K562 (cell line): ENCODE data around the gene S100A7A. TPM values are rescaled to one million over a fixed set of nuclear protein-coding genes. Genes with fewer than 3 reads are reported as not detected.

Source experiments
- ATAC-seq: fragments of 200-7000 bp; cut with Tn5 transposase; 3 replicates; pipeline ENCODE4 v1.9.1; 2020; ENCODE audit warnings: moderate library complexity
- BruUV-seq: library from RNA; stranded (reverse); fragments of 400-500 nt; replicated peaks from 2 replicates; lab custom pipeline; 2021; lab: Mats Ljungman, UMichigan
- CTCF ChIA-PET: fragments of 300-600 bp; formaldehyde crosslinking; extraction: SDS; loops from one replicate; lab custom pipeline; 2021; ENCODE audit warnings: low intra/inter-chr PET ratio; lab: Yijun Ruan, JAX
- POLR2A ChIA-PET: fragments of 300-600, 350-650 bp; sonication (Branson Sonifier 250); formaldehyde crosslinking; extraction: SDS; loops from one replicate; lab custom pipeline; 2021; ENCODE audit warnings: antibody characterized with exemption, inconsistent platforms; lab: Yijun Ruan, JAX
- DNase-seq, 4 experiments: peaks; one replicate each; pipeline versions ENCODE4 v3.0.0 to v3.0.0-alpha.2; 2011 to 2018; ENCODE audit warnings: low spot score in 3 of 4, mixed read lengths in 3 of 4; ENCODE audit errors: extremely low read depth in 1 of 4
- FAIRE-seq: peaks from 2 replicates; lab custom pipeline; 2011; peaks lifted over from hg19 to GRCh38; lab: Jason Lieb, UNC
- H2AFZ ChIP-seq: 2 replicates; pipeline ENCODE4 v1.6.0; 2011; ENCODE audit warnings: low read depth, low read length, control low read depth, inconsistent platforms
- H3K27ac ChIP-seq: fragments of 200-600 bp; 3 replicates; pipeline ENCODE4 v1.8.0; 2011; ENCODE audit warnings: low read depth, mild to moderate bottlenecking, control low read depth, inconsistent platforms, low read length, moderate library complexity, mixed read lengths; ENCODE audit errors: extremely low read depth
- H3K27me3 ChIP-seq, 2 experiments: fragments of 300-600 bp in 1 of 2; 2 replicates in 1 of 2; 3 replicates in 1 of 2; pipeline versions ENCODE4 v1.6.0 to v1.8.0; 2011; ENCODE audit warnings: inconsistent platforms in 2 of 2, low read length in 2 of 2, mild to moderate bottlenecking in 1 of 2, mixed read lengths in 1 of 2, moderate library complexity in 1 of 2; ENCODE audit not compliant: control insufficient read depth in 2 of 2, insufficient read depth in 2 of 2
- H3K36me3 ChIP-seq: fragments of 300-600 bp; 3 replicates; pipeline ENCODE4 v1.8.0; 2011; ENCODE audit warnings: mild to moderate bottlenecking, low read length, inconsistent platforms; ENCODE audit not compliant: control insufficient read depth, insufficient read depth
- H3K4me1 ChIP-seq, 2 experiments: fragments of 200-600 bp in 1 of 2; replicated peaks in 1 of 2; 2 replicates in 1 of 2; 3 replicates in 1 of 2; pipeline versions ENCODE4 v1.5.1 to v1.8.0; 2011; ENCODE audit warnings: inconsistent platforms in 2 of 2, low read length in 2 of 2, mild to moderate bottlenecking in 1 of 2, mixed read lengths in 1 of 2, moderate library complexity in 1 of 2; ENCODE audit not compliant: control insufficient read depth in 2 of 2, insufficient read depth in 2 of 2
- H3K4me2 ChIP-seq: 2 replicates; pipeline ENCODE4 v1.6.1; 2011; ENCODE audit warnings: low read length, control low read depth, inconsistent platforms, mixed read lengths; ENCODE audit not compliant: insufficient read depth
- H3K4me3 ChIP-seq: fragments of 200-600 bp; sonication (generic), shearing (Covaris generic); 2 replicates; pipeline ENCODE4 v1.5.1; 2016; ENCODE audit warnings: control low read depth, inconsistent platforms
- H3K79me2 ChIP-seq: fragments of 200-600 bp; 3 replicates; pipeline ENCODE4 v1.8.0; 2011; ENCODE audit warnings: low read length, inconsistent platforms; ENCODE audit not compliant: control insufficient read depth, insufficient read depth
- H3K9ac ChIP-seq, 2 experiments: 2 replicates each; pipeline versions ENCODE4 v1.6.0 to v1.6.1; 2011; ENCODE audit warnings: low read depth in 2 of 2, low read length in 2 of 2, control low read depth in 1 of 2, inconsistent platforms in 1 of 2, mild to moderate bottlenecking in 1 of 2, mixed read lengths in 1 of 2; ENCODE audit not compliant: insufficient read depth in 1 of 2
- H3K9me1 ChIP-seq: one replicate; pipeline ENCODE4 v1.6.0; 2011; ENCODE audit warnings: inconsistent platforms, mild to moderate bottlenecking, low read length, moderate library complexity; ENCODE audit not compliant: control insufficient read depth, insufficient read depth
- H3K9me3 ChIP-seq: replicated peaks from 2 replicates; pipeline ENCODE4 v1.5.1; 2011; ENCODE audit warnings: low read depth, low read length, inconsistent platforms; ENCODE audit not compliant: control insufficient read depth, insufficient read depth
- H4K20me1 ChIP-seq: replicated peaks from 2 replicates; pipeline ENCODE4 v1.6.1; 2011; ENCODE audit warnings: low read length, inconsistent platforms, mixed read lengths; ENCODE audit not compliant: control insufficient read depth, insufficient read depth
- FOSL1 ChIP-seq: fragments of 200-800 bp; sonication (Bioruptor generic); conservative IDR thresholded peaks from 2 replicates; pipeline ENCODE4 v1.6.1; 2016; ENCODE audit warnings: missing genetic modification characterization, missing compliant biosample characterization
- JUN ChIP-seq, 2 experiments: sonication (generic) in 1 of 2; formaldehyde crosslinking in 1 of 2; IDR thresholded peaks; 2 replicates each; pipeline versions ENCODE4 v1.6.1 to v1.8.0; 2012 to 2022; ENCODE audit warnings: borderline replicate concordance in 2 of 2, mild to moderate bottlenecking in 2 of 2, improper control_type of control experiment in 1 of 2, low read depth in 1 of 2, low read length in 1 of 2, missing genetic modification reagents in 1 of 2
- MCM3 ChIP-seq: fragments of 450-650 bp; IDR thresholded peaks from 2 replicates; pipeline ENCODE4 v1.6.1; 2016
- MTA3 ChIP-seq: fragments of 450-650 bp; formaldehyde crosslinking; IDR thresholded peaks from 2 replicates; pipeline ENCODE4 v1.6.1; 2017; ENCODE audit warnings: mild to moderate bottlenecking, borderline replicate concordance
- MTF1 ChIP-seq: fragments of 250-450 bp; sonication (Bioruptor Pico); IDR thresholded peaks from 2 replicates; pipeline ENCODE4 v1.9.0; 2021; ENCODE audit warnings: moderate library complexity, mild to moderate bottlenecking, inconsistent platforms, borderline replicate concordance
- NEUROD1 ChIP-seq: fragments of 150-350 bp; IDR thresholded peaks from 2 replicates; pipeline ENCODE4 v1.6.1; 2014; ENCODE audit warnings: borderline replicate concordance, low read length, low read depth; ENCODE audit not compliant: partially characterized antibody
- SIX5 ChIP-seq, 2 experiments: IDR thresholded peaks; 2 replicates each; pipeline ENCODE4 v1.6.1; 2011; ENCODE audit warnings: low read length in 2 of 2, borderline replicate concordance in 1 of 2, low read depth in 1 of 2, mild to moderate bottlenecking in 1 of 2, moderate library complexity in 1 of 2; ENCODE audit not compliant: insufficient read depth in 1 of 2
- SMARCC2 ChIP-seq: fragments of 450-650 bp; IDR thresholded peaks from 2 replicates; pipeline ENCODE4 v1.6.1; 2017; ENCODE audit warnings: antibody characterized with exemption, moderate library complexity, mild to moderate bottlenecking, low read depth
- SRSF1 ChIP-seq: fragments of 200-400 bp; formaldehyde crosslinking; IDR thresholded peaks from 2 replicates; pipeline ENCODE4 v1.6.1; 2017; ENCODE audit warnings: mild to moderate bottlenecking, low read depth, low read length, moderate library complexity
- TAL1 ChIP-seq: fragments of 450-650 bp; IDR thresholded peaks from 2 replicates; pipeline ENCODE4 v1.6.1; 2016; ENCODE audit warnings: mild to moderate bottlenecking
- ZBED1 ChIP-seq: IDR thresholded peaks from 2 replicates; pipeline ENCODE4 v1.6.1; 2014
- ZBTB1 ChIP-seq: sonication (generic); formaldehyde crosslinking; IDR thresholded peaks from 2 replicates; pipeline ENCODE4 v1.8.1; 2023; ENCODE audit warnings: missing genetic modification reagents, low read depth, mild to moderate bottlenecking, borderline replicate concordance
- ZNF165 ChIP-seq: fragments of 250-450 bp; sonication (Bioruptor Pico); IDR thresholded peaks from 2 replicates; pipeline ENCODE4 v1.4.0; 2020; ENCODE audit warnings: borderline replicate concordance
- ZNF217 ChIP-seq: sonication (generic); formaldehyde crosslinking; IDR thresholded peaks from 2 replicates; pipeline ENCODE4 v1.8.0; 2022; ENCODE audit warnings: mild to moderate bottlenecking, missing genetic modification reagents
- ZNF444 ChIP-seq: fragments of 250-450 bp; sonication (Bioruptor Pico); IDR thresholded peaks from 2 replicates; pipeline ENCODE4 v1.4.0; 2020; ENCODE audit warnings: mild to moderate bottlenecking, moderate library complexity
- ZNF445 ChIP-seq: fragments of 250-450 bp; sonication (Bioruptor Pico); IDR thresholded peaks from 2 replicates; pipeline ENCODE4 v1.4.0; 2020; ENCODE audit warnings: low read depth, mild to moderate bottlenecking, moderate library complexity
- WGBS: fragments of 100-300 bp; shearing (Covaris generic); methylation state at CpG from one replicate; pipeline ENCODE4 v1.1.6; 2016; ENCODE audit warnings: low coverage, mixed read lengths; ENCODE audit not compliant: insufficient coverage; ENCODE audit errors: missing lambda C conversion rate; 5-methylcytosine and 5-hydroxymethylcytosine counted together
- in situ Hi-C: fragments of 300-500 bp; cut with MboI; formaldehyde crosslinking; loops from 4 replicates; pipeline ENCODE4 v1.15.0; 2018; ENCODE audit warnings: inconsistent platforms, mixed read lengths
- intact Hi-C: fragments of 100-400 bp; cut with micrococcal nuclease; formaldehyde crosslinking; loops from 2 replicates; pipeline ENCODE4 v1.14.2; 2022
- polyA plus RNA-seq, 8 experiments: library from polyadenylated mRNA; depleted of rRNA in 4 of 8; stranded (reverse) in 5 of 8; unstranded in 3 of 8; fragments of >200 nt; fragmentation: Nextera tagmentation in 2 of 8; fragmentation: Illumina TruSeq in 1 of 8; extraction: Ambion mirVana in 2 of 8; extraction: Trizol in 1 of 8; gene quantifications; 2 replicates each; pipeline versions ENCODE4 v1.2.1 to v1.2.3, GENCODE V29; 2011 to 2014; ENCODE audit warnings: inconsistent platforms in 1 of 8, missing spikeins in 1 of 8
- total RNA-seq, 7 experiments: library from RNA; depleted of rRNA in 6 of 7; stranded (reverse); fragments of >200 nt in 6 of 7; fragmentation: Illumina TruSeq in 2 of 7; extraction: Trizol in 2 of 7; gene quantifications; 2 replicates each; pipeline versions ENCODE4 v1.2.1 to v1.2.3, GENCODE V29; 2011 to 2021; ENCODE audit warnings: low replicate concordance in 1 of 7
- TF ChIP-seq, protein P1 (sequence below): sonication (generic); formaldehyde crosslinking; IDR thresholded peaks from 2 replicates; pipeline ENCODE4 v1.8.1; 2023; ENCODE audit warnings: mild to moderate bottlenecking, missing genetic modification reagents
- TF ChIP-seq, protein P2 (sequence below): sonication (generic); formaldehyde crosslinking; IDR thresholded peaks from 2 replicates; pipeline ENCODE4 v1.8.0; 2022; ENCODE audit warnings: missing genetic modification reagents, mild to moderate bottlenecking, moderate library complexity, borderline replicate concordance

Gene S100A7A
- total and polyA plus RNA-seq, 9 of the 15 experiments (the other 6 are each of a cell fraction or from before 2014, with no cell fraction given), result not detected

DNA sequence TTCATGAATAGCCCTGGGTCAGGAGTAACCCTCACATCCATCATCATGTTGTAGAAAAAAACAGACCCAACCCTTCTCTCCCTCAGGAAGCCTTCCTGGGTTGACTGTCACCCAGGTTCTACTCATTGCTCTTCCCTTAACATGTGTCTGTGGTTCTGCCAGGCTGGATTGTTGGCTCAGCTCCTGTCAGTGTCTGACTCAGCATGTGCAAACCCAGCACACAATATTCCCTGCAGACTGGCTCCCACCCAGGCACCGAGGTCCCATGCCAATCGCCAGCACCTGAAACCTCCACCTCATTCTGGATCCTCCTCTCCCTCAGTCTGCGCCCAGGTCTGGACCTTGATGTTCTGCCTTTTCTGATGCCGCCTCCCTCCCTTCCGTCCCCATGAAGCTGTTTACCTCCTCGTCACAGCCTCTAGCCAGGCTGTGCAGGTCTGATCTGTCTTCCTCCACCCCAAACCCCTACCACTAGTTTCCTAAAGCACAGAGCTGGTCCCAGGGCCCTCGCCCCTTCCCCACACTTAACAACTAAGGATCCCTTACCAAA lies 21.1 kb upstream of the S100A7A start (continued):
- TF ChIP-seq JUN (IDR thresholded peaks at IDR 0.05; ENCODE audit: borderline replicate concordance, low read depth, low read length), result no peak
- TF ChIP-seq JUN (CRISPR knock-in tag; IDR thresholded peaks at IDR 0.05; ENCODE audit: borderline replicate concordance), result no peak
- TF ChIP-seq ZBTB1 (CRISPR knock-in tag), result no peak
- no peak for TF ChIP-seq ZNF445
- no peak for TF ChIP-seq TAL1
- TF ChIP-seq, protein P1, sequence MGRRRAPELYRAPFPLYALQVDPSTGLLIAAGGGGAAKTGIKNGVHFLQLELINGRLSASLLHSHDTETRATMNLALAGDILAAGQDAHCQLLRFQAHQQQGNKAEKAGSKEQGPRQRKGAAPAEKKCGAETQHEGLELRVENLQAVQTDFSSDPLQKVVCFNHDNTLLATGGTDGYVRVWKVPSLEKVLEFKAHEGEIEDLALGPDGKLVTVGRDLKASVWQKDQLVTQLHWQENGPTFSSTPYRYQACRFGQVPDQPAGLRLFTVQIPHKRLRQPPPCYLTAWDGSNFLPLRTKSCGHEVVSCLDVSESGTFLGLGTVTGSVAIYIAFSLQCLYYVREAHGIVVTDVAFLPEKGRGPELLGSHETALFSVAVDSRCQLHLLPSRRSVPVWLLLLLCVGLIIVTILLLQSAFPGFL (CRISPR knock-in tag), result no peak

DNA sequence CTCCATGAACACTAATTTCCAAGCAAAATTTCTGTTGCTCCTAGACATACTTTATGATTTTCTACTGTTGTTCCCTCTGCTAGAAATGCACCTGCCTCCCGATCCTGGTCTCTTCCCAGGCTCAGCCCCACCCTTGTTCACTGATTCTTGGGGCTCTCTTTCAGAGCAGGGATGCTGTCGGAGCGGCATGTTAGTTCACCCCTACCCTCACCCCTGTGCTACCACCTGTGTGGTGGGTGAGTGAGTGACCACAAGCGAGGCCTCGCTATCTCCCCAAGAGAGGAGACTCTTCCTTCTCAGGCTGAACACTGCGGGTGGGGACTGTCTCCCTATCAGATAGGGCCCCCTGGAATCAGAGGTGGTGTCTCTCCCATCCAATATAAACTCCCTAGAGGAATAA lies 20.5 kb upstream of the S100A7A start:
- Histone ChIP-seq H3K79me2 (no peaks in the 10 kb centered on the region), H3K4me3 (no peak overlapping the region), H2AFZ (no peak overlapping the region), H3K9ac (no peak overlapping the region), H3K27ac (no peak overlapping the region), H4K20me1 (peaks cover 4% of the 10 kb centered on the region; the same call in 1 of the 2 replicates), H3K9me3 (no peaks in the 10 kb centered on the region), H3K9me1 (no peaks in the 10 kb centered on the region), H3K36me3 (no peaks in the 10 kb centered on the region), H3K4me2 (no peak overlapping the region), H3K4me1 (no peaks in the 10 kb centered on the region), H3K27me3 (peaks cover 25 to 69% of the 10 kb centered on the region in 2 experiments; a peak in 4 of 5 replicates)
- TF ChIP-seq SIX5 (IDR thresholded peaks at IDR 0.05; ENCODE audit: borderline replicate concordance in 1 of 2, insufficient read depth in 1 of 2, low read depth in 1 of 2, low read length in 2 of 2) (no peak), ZNF444 (CRISPR knock-in tag) (no peak), ZBED1 (no peak), MTF1 (CRISPR knock-in tag) (no peak), ZNF165 (CRISPR knock-in tag) (no peak), ZNF217 (no peak), NEUROD1 (no peak), FOSL1 (tag) (no peak), SRSF1 (no peak), MCM3 (no peak), MTA3 (no peak), SMARCC2 (no peak)
- TF ChIP-seq, protein P2, sequence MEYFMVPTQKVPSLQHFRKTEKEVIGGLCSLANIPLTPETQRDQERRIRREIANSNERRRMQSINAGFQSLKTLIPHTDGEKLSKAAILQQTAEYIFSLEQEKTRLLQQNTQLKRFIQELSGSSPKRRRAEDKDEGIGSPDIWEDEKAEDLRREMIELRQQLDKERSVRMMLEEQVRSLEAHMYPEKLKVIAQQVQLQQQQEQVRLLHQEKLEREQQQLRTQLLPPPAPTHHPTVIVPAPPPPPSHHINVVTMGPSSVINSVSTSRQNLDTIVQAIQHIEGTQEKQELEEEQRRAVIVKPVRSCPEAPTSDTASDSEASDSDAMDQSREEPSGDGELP, result no peak
- FAIRE-seq (no peak), ATAC-seq (no peak), DNase-seq (no peak)
- intact Hi-C loops (no loop called here), in situ Hi-C loops (no loop called here)
- ChIA-PET CTCF (no interaction called here), POLR2A (interaction anchor here (1.0 to 1.1 kb wide), 2 partner anchors 10 to 11 kb away, joined by 3 to 5 read pairs; no protein-coding TSS in a partner anchor)
- 0% methylated on average over 6 of the region's 6 CpGs for WGBS
- BruUV-seq, result no TSS peak
